ENCODE measurements around the gene DENND1A.

- TF ChIP-seq POLR2A (IDR thresholded peaks at IDR 0.05), result no peak
- no peak for TF ChIP-seq POLR2AphosphoS5 (IDR thresholded peaks at IDR 0.05)
- TF ChIP-seq CTCF (IDR thresholded peaks at IDR 0.05), result no peak
- TF ChIP-seq EP300 (IDR thresholded peaks at IDR 0.05), result no peak
Observed at GRCh38 chr9:123923884-123924283, 6.0 kb downstream of the DENND1A start.
